Hepatocyte (in vitro differentiated cells): Measurements from ENCODE around the gene USP21. TPM values are rescaled to one million over a fixed set of nuclear protein-coding genes. Genes with fewer than 3 reads are reported as not detected.

Experiments used
- DNase-seq: peaks from one replicate; pipeline ENCODE4 v3.0.0-alpha.2; 2016; ENCODE audit warnings: low spot score
- H2AFZ ChIP-seq: fragments of 200-600 bp; sonication (generic); 2 replicates; pipeline ENCODE4 v1.6.0; 2016; ENCODE audit warnings: antibody characterized with exemption, mild to moderate bottlenecking
- H3K27ac ChIP-seq: fragments of 200-600 bp; sonication (generic); 2 replicates; pipeline ENCODE4 v1.5.1; 2016; ENCODE audit warnings: mild to moderate bottlenecking
- H3K27me3 ChIP-seq: fragments of 200-600 bp; sonication (generic); 2 replicates; pipeline ENCODE4 v1.6.1; 2016
- H3K36me3 ChIP-seq: fragments of 200-600 bp; sonication (generic); replicated peaks from 2 replicates; pipeline ENCODE4 v1.5.1; 2016; ENCODE audit warnings: low read depth; ENCODE audit not compliant: insufficient read depth
- H3K4me1 ChIP-seq: fragments of 200-600 bp; sonication (generic); 2 replicates; pipeline ENCODE4 v1.5.1; 2016; ENCODE audit warnings: mild to moderate bottlenecking, moderate library complexity; ENCODE audit not compliant: insufficient read depth
- H3K4me2 ChIP-seq: fragments of 200-600 bp; sonication (generic); 2 replicates; pipeline ENCODE4 v1.6.0; 2016
- H3K4me3 ChIP-seq: fragments of 200-600 bp; sonication (generic); 2 replicates; pipeline ENCODE4 v1.5.1; 2016; ENCODE audit warnings: mild to moderate bottlenecking
- H3K79me2 ChIP-seq: fragments of 200-600 bp; sonication (generic); 2 replicates; pipeline ENCODE4 v1.6.0; 2017; ENCODE audit warnings: mild to moderate bottlenecking
- H3K9me2 ChIP-seq: fragments of 200-600 bp; sonication (generic); replicated peaks from 2 replicates; pipeline ENCODE4 v1.6.0; 2017; ENCODE audit warnings: mild to moderate bottlenecking; ENCODE audit not compliant: insufficient read depth
- H3K9me3 ChIP-seq: fragments of 200-600 bp; sonication (generic); 2 replicates; pipeline ENCODE4 v1.5.1; 2016; ENCODE audit warnings: low read depth, mild to moderate bottlenecking
- H4K20me1 ChIP-seq: fragments of 200-600 bp; sonication (generic); 2 replicates; pipeline ENCODE4 v1.6.0; 2016; ENCODE audit warnings: mild to moderate bottlenecking; ENCODE audit not compliant: insufficient read depth, poor library complexity, severe bottlenecking
- EZH2 ChIP-seq: fragments of 200-600 bp; sonication (generic); IDR thresholded peaks from 2 replicates; pipeline ENCODE4 v1.6.1; 2016; ENCODE audit warnings: antibody characterized with exemption, mild to moderate bottlenecking, borderline replicate concordance
- EZH2phosphoT487 ChIP-seq: fragments of 200-600 bp; sonication (generic); IDR thresholded peaks from one replicate; pipeline ENCODE4 v1.6.1; 2018; ENCODE audit warnings: antibody characterized with exemption, mild to moderate bottlenecking, low read depth, moderate library complexity; ENCODE audit not compliant: unreplicated experiment, severe bottlenecking
- WGBS: methylation state at CpG from one replicate; pipeline ENCODE4 v1.1.6; 2016; ENCODE audit warnings: low lambda C conversion rate; ENCODE audit errors: missing lambda C conversion rate; 5-methylcytosine and 5-hydroxymethylcytosine counted together
- polyA plus RNA-seq: library from polyadenylated mRNA; unstranded; fragments of >200 nt; fragmentation: Nextera tagmentation; extraction: Ambion mirVana; gene quantifications from 2 replicates; pipeline ENCODE4 v1.2.1, GENCODE V29; 2016
- total RNA-seq: library from RNA; depleted of rRNA; stranded (reverse); fragments of >200 nt; gene quantifications from 2 replicates; pipeline ENCODE4 v1.2.3, GENCODE V29; 2014
- TF ChIP-seq, protein P1 (sequence below): fragments of 200-600 bp; sonication (generic); IDR thresholded peaks from 2 replicates; pipeline ENCODE4 v1.5.1; 2016; ENCODE audit warnings: antibody characterized with exemption, mild to moderate bottlenecking; ENCODE audit not compliant: poor library complexity

Gene USP21
- total and polyA plus RNA-seq, 2 experiments from 2014 or later, result 7.7 to 24.4 TPM

DNA sequence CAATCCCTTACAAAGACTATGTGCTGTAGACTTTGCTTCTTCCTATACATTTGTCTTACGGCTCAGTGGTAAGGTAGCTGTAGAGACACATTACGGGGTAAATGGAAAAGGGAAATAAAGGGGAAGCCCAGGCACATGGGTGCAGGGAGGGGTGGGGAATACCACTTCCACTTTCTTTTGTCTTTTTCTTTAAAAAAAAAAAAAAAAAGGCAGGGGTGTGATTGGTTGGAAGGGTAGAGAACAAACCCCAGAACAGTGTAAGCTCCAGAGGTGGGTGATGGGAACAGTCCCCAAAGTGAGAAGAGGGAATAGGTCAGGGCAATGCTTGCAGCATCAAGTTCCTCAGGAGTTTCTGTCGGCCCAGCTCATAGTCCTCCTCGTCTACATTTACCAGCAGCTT is 37.5 kb upstream of the USP21 start:
- peaks cover 51% of the 10 kb centered on the region for H3K79me2 ChIP-seq
- no peaks in the 10 kb centered on the region for H3K27me3 ChIP-seq
- DNase-seq, result no peak
- peaks cover 21% of the 10 kb centered on the region for H3K4me1 ChIP-seq
- H3K4me3 ChIP-seq, result no peak overlapping the region
- no peaks in the 10 kb centered on the region for H3K9me2 ChIP-seq
- no peak overlapping the region for H3K27ac ChIP-seq
- no peaks in the 10 kb centered on the region for H3K9me3 ChIP-seq
- WGBS, result 89% methylated on average over 4 of the region's 4 CpGs
- TF ChIP-seq EZH2, result no peak
- no peaks in the 10 kb centered on the region for H4K20me1 ChIP-seq
- no peak overlapping the region for H3K4me2 ChIP-seq
- no peaks in the 10 kb centered on the region for H3K36me3 ChIP-seq
- H2AFZ ChIP-seq, result no peak overlapping the region

DNA sequence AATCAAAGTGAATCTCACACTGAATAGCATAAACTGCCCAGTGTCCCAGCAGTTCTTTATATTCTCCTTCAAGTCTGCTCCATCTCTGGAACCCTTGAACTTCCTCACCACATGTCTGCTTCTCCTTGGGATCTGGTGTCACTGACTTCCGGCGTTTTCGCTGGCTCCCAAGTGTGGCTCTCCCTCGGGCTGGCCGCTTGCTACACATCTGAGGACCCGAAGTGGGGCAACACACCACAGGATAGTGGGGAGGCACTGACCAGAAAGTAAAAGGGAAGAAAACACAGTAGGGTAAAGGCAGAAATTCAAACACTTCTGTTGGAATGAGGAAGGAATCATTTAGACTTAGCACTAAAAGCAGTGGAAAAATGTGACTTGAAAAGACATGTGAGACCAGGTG is 36.3 kb upstream of the USP21 start:
- H3K9me2 ChIP-seq, result no peaks in the 10 kb centered on the region
- no peaks in the 10 kb centered on the region for H3K36me3 ChIP-seq
- no peaks in the 10 kb centered on the region for H3K27me3 ChIP-seq
- H3K27ac ChIP-seq, result no peak overlapping the region
- peaks cover 53% of the 10 kb centered on the region for H3K79me2 ChIP-seq
- no peak overlapping the region for H3K4me2 ChIP-seq
- no peaks in the 10 kb centered on the region for H4K20me1 ChIP-seq
- no peak overlapping the region for H3K4me3 ChIP-seq
- H2AFZ ChIP-seq, result no peak overlapping the region
- peaks cover 17% of the 10 kb centered on the region for H3K4me1 ChIP-seq
- no peak for TF ChIP-seq EZH2
- TF ChIP-seq, protein P1, sequence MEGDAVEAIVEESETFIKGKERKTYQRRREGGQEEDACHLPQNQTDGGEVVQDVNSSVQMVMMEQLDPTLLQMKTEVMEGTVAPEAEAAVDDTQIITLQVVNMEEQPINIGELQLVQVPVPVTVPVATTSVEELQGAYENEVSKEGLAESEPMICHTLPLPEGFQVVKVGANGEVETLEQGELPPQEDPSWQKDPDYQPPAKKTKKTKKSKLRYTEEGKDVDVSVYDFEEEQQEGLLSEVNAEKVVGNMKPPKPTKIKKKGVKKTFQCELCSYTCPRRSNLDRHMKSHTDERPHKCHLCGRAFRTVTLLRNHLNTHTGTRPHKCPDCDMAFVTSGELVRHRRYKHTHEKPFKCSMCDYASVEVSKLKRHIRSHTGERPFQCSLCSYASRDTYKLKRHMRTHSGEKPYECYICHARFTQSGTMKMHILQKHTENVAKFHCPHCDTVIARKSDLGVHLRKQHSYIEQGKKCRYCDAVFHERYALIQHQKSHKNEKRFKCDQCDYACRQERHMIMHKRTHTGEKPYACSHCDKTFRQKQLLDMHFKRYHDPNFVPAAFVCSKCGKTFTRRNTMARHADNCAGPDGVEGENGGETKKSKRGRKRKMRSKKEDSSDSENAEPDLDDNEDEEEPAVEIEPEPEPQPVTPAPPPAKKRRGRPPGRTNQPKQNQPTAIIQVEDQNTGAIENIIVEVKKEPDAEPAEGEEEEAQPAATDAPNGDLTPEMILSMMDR, result no peak
- no peak for TF ChIP-seq EZH2phosphoT487
- H3K9me3 ChIP-seq, result no peaks in the 10 kb centered on the region
- 93% methylated on average over 6 of the region's 6 CpGs for WGBS
- DNase-seq, result no peak

DNA sequence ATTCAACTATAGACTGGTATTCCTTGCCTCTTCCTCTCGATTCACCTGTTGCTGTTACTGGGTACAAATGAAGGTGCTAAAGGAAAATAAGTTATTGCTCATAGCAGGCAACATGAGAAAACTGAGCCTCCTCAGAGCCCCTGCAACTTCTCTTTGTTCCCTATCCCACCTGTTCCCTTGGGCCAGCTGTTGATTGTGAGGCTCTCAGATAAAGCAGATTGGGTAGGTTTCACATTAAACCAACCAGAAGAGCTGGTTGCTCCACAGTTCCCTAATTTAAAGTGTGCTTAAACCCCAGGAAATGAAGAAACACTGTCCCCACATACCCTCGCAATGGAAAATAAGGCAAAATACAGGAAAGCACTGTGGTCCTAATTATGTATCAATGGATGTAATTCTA is 31.7 kb upstream of the USP21 start:
- H3K4me2 ChIP-seq, result no peak overlapping the region
- H3K27me3 ChIP-seq, result no peaks in the 10 kb centered on the region
- no peak overlapping the region for H3K4me3 ChIP-seq
- no peak for DNase-seq
- H3K9me2 ChIP-seq, result no peaks in the 10 kb centered on the region
- TF ChIP-seq EZH2 (no peak), EZH2phosphoT487 (no peak)
- TF ChIP-seq, protein P1, result no peak
- H3K79me2 ChIP-seq, result peaks cover 78% of the 10 kb centered on the region
- no peak overlapping the region for H3K27ac ChIP-seq
- no peaks in the 10 kb centered on the region for H4K20me1 ChIP-seq
- H3K36me3 ChIP-seq, result no peaks in the 10 kb centered on the region
- H2AFZ ChIP-seq, result no peak overlapping the region
- H3K4me1 ChIP-seq, result peaks cover 9% of the 10 kb centered on the region
- 85% methylated on average over 2 of the region's 2 CpGs for WGBS
- H3K9me3 ChIP-seq, result no peaks in the 10 kb centered on the region

DNA sequence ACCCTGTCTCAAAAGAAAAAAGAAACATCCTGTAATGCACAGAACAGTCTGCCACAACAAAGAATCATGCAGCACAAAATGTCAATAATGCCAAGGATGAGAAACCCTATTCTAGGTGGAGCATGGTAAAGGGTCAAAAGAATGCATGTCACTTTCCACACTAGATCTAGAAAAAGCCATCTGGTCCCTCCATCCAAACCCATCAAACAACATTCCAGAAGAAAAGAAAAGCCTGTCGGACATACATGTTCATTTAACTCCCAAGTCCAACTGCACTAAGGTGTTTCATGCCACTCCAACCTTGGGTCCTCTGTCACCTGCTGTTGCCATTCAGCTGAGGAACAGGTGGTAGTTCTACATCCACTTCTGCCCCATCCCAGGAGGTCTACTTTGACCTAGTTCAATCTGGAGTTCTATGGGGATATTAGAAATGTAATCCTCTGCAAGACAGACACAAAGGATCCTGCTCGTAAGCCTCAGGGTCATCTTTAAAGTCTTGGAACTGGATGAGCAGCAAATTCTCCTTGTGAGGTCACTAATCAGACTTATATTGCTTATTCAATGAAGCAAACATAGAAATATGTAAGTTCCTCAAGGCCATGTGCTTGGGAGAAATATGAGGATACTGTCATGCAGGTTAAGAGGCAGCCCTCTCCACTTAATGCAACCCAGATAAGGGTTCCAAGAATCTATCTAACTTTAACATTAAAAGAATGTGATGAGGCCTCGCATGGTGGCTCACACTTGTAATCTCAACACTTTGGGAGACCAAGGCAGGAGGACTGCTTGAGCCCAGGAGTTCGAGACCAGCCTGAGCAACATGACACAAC is 30.5 kb upstream of the USP21 start:
- Histone ChIP-seq H3K4me3 (no peak overlapping the region), H3K36me3 (no peaks in the 10 kb centered on the region), H3K9me2 (no peaks in the 10 kb centered on the region), H2AFZ (no peak overlapping the region), H3K4me2 (no peak overlapping the region), H3K27me3 (no peaks in the 10 kb centered on the region), H4K20me1 (no peaks in the 10 kb centered on the region), H3K9me3 (no peaks in the 10 kb centered on the region), H3K4me1 (peaks cover 10% of the 10 kb centered on the region), H3K79me2 (peaks cover 84% of the 10 kb centered on the region), H3K27ac (no peak overlapping the region)
- DNase-seq, result no peak
- TF ChIP-seq EZH2phosphoT487, result no peak
- no peak for TF ChIP-seq EZH2
- TF ChIP-seq, protein P1, result no peak
- WGBS, result 92% methylated on average over 4 of the region's 4 CpGs
